HepG2 (cell line): Measurements from ENCODE around the gene RNF149.

Experiments
- ATF7 ChIP-seq, 2 experiments: fragments of 450-650 bp in 1 of 2; sonication (generic) in 1 of 2; formaldehyde crosslinking in 1 of 2; IDR thresholded peaks; 2 replicates each; pipeline versions ENCODE4 v1.4.0 to v1.6.1; 2016 to 2020; ENCODE audit warnings: antibody characterized with exemption in 1 of 2, mild to moderate bottlenecking in 1 of 2, missing genetic modification reagents in 1 of 2
- ETV6 ChIP-seq: sonication (generic); formaldehyde crosslinking; conservative IDR thresholded peaks from 2 replicates; pipeline ENCODE4 v1.4.0; 2020; ENCODE audit warnings: missing genetic modification reagents
- EZH2 ChIP-seq: conservative IDR thresholded peaks from 2 replicates; pipeline ENCODE4 v1.6.1; 2012; ENCODE audit warnings: mild to moderate bottlenecking, low read depth, low read length, moderate library complexity
- HNRNPH1 ChIP-seq: fragments of 200-400 bp; formaldehyde crosslinking; optimal IDR thresholded peaks from 2 replicates; pipeline ENCODE3; 2017; ENCODE audit warnings: mild to moderate bottlenecking, low read depth, low read length
- NKX3-1 ChIP-seq: sonication (generic); formaldehyde crosslinking; IDR thresholded peaks from 2 replicates; pipeline ENCODE4 v1.5.0; 2020; ENCODE audit warnings: missing genetic modification reagents
- SMC3 ChIP-seq: IDR thresholded peaks from 2 replicates; pipeline ENCODE4 v1.6.1; 2011; ENCODE audit warnings: low read length, improper control_type of control experiment
- TCF7L2 ChIP-seq: IDR thresholded peaks from 2 replicates; pipeline ENCODE4 v1.6.1; 2011; ENCODE audit warnings: mild to moderate bottlenecking, low read depth, low read length, moderate library complexity
- ZFX ChIP-seq: sonication (generic); formaldehyde crosslinking; IDR thresholded peaks from 2 replicates; pipeline ENCODE4 v1.4.0; 2020; ENCODE audit warnings: mild to moderate bottlenecking, low read depth, missing genetic modification reagents, moderate library complexity
- ZNF7 ChIP-seq: IDR thresholded peaks from 2 replicates; pipeline ENCODE4 v1.6.1; 2016; ENCODE audit warnings: missing biosample characterization, missing genetic modification reagents
- TF ChIP-seq, protein P1 (sequence below): sonication (generic); formaldehyde crosslinking; IDR thresholded peaks from 2 replicates; pipeline ENCODE4 v1.5.0; 2020; ENCODE audit warnings: mild to moderate bottlenecking, missing genetic modification reagents, moderate library complexity
- TF ChIP-seq, protein P2 (sequence below): sonication (generic); formaldehyde crosslinking; IDR thresholded peaks from 2 replicates; pipeline ENCODE4 v1.5.0; 2020; ENCODE audit warnings: missing genetic modification reagents
- TF ChIP-seq, protein P3 (sequence below): IDR thresholded peaks from 2 replicates; pipeline ENCODE4 v1.6.1; 2016; ENCODE audit warnings: low read depth
- TF ChIP-seq, protein P4 (sequence below): sonication (generic); formaldehyde crosslinking; IDR thresholded peaks from 2 replicates; pipeline ENCODE4 v1.4.0; 2020; ENCODE audit warnings: missing genetic modification reagents, borderline replicate concordance

DNA sequence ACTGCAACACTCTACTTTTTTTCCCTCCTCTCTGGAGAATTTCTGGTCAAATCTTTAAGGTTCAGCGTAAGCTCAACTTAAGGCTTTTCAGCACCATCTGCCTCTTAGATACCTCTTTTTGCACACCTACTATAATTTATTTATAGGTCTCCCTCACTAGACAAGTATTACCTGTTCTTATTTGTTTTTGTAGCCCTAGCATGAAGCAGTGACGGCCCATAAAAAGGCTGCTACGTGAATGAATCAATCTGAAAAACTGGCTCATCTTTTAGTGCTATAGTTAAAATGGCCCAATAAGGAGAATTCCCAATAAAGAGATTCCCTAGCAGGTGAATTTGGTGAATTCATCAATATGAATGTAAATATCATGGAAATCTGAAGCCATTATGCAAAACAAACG lies 6.5 kb downstream of the RNF149 start:
- TF ChIP-seq NKX3-1 (CRISPR knock-in tag) (no peak), SMC3 (no peak), HNRNPH1 (no peak), ZNF7 (no peak), ZFX (no peak), ETV6 (CRISPR knock-in tag) (no peak), TCF7L2 (no peak), EZH2 (no peak), ATF7 (IDR thresholded peaks at IDR 0.05) (no peak), ATF7 (CRISPR knock-in tag; IDR thresholded peaks at IDR 0.05) (no peak)
- TF ChIP-seq, protein P1, sequence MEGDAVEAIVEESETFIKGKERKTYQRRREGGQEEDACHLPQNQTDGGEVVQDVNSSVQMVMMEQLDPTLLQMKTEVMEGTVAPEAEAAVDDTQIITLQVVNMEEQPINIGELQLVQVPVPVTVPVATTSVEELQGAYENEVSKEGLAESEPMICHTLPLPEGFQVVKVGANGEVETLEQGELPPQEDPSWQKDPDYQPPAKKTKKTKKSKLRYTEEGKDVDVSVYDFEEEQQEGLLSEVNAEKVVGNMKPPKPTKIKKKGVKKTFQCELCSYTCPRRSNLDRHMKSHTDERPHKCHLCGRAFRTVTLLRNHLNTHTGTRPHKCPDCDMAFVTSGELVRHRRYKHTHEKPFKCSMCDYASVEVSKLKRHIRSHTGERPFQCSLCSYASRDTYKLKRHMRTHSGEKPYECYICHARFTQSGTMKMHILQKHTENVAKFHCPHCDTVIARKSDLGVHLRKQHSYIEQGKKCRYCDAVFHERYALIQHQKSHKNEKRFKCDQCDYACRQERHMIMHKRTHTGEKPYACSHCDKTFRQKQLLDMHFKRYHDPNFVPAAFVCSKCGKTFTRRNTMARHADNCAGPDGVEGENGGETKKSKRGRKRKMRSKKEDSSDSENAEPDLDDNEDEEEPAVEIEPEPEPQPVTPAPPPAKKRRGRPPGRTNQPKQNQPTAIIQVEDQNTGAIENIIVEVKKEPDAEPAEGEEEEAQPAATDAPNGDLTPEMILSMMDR (CRISPR knock-in tag): no peak
- TF ChIP-seq, protein P2, sequence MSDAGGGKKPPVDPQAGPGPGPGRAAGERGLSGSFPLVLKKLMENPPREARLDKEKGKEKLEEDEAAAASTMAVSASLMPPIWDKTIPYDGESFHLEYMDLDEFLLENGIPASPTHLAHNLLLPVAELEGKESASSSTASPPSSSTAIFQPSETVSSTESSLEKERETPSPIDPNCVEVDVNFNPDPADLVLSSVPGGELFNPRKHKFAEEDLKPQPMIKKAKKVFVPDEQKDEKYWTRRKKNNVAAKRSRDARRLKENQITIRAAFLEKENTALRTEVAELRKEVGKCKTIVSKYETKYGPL (CRISPR knock-in tag): no peak
- TF ChIP-seq, protein P3, sequence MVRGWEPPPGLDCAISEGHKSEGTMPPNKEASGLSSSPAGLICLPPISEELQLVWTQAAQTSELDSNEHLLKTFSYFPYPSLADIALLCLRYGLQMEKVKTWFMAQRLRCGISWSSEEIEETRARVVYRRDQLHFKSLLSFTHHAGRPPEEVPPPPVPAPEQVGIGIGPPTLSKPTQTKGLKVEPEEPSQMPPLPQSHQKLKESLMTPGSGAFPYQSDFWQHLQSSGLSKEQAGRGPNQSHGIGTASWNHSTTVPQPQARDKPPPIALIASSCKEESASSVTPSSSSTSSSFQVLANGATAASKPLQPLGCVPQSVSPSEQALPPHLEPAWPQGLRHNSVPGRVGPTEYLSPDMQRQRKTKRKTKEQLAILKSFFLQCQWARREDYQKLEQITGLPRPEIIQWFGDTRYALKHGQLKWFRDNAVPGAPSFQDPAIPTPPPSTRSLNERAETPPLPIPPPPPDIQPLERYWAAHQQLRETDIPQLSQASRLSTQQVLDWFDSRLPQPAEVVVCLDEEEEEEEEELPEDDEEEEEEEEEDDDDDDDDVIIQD: no peak
- TF ChIP-seq, protein P4, sequence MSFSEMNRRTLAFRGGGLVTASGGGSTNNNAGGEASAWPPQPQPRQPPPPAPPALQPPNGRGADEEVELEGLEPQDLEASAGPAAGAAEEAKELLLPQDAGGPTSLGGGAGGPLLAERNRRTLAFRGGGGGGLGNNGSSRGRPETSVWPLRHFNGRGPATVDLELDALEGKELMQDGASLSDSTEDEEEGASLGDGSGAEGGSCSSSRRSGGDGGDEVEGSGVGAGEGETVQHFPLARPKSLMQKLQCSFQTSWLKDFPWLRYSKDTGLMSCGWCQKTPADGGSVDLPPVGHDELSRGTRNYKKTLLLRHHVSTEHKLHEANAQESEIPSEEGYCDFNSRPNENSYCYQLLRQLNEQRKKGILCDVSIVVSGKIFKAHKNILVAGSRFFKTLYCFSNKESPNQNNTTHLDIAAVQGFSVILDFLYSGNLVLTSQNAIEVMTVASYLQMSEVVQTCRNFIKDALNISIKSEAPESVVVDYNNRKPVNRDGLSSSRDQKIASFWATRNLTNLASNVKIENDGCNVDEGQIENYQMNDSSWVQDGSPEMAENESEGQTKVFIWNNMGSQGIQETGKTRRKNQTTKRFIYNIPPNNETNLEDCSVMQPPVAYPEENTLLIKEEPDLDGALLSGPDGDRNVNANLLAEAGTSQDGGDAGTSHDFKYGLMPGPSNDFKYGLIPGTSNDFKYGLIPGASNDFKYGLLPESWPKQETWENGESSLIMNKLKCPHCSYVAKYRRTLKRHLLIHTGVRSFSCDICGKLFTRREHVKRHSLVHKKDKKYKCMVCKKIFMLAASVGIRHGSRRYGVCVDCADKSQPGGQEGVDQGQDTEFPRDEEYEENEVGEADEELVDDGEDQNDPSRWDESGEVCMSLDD (CRISPR knock-in tag): no peak
